ENCODE measurements around the gene LYZL1. TPM values are rescaled to one million over a fixed set of nuclear protein-coding genes. Genes with fewer than 3 reads are reported as not detected.
"Not testable (repeated sequence)": the region's sequence is repeated elsewhere in the genome, so short reads cannot be mapped to it uniquely, and the experiment has no call there.

Gene LYZL1
- total and polyA plus RNA-seq, 5 experiments from 2014 or later: not detected

DNA sequence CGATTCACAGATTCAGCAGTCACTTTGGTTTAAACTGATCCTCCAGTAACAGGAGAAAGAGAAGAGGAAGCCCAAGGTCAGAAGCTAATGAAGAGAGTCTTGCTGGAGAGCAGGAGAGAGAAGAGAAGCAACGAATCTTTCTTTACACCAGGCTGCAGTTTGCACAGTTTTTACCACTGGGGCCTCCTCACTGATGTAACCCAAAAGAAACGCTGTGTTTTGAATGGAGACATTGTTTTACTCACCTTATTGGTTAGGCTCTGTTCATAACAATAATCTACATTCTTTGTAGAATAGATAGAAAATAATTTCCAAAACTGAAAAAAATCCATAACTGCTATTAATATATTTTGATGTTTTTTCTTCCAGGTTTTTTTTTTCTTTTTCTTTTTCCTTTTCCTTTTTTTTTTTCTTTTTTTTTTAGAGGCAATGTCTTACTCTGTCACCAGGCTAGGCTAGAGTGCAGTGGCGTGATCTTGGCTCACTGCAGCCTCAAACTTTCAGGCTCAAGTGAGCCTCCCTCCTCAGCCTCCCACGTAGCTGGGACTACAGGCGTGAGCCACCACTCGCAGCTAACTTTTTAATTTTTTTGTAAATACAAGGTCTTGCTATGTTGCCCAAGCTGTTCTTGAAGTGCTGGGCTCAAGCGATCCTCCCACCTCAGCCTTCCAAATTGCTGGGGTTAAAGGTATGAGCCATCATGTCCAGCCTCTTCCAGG lies 27.6 kb downstream of the LYZL1 start:
- Mint-ChIP-seq H3K36me3 (no peaks in the 10 kb centered on the region), H3K4me1 (peaks cover 6 to 22% (median 13%) of the 10 kb centered on the region in 4 donors), H3K4me3 (no peak overlapping the region), H3K27ac (no peak overlapping the region), H3K27me3 (peaks cover 4 to 39% (median 12%) of the 10 kb centered on the region in 5 donors), H3K9me3 (no peaks in the 10 kb centered on the region)
- POLR2A ChIA-PET: interaction anchor here (0.7 kb wide), 1 partner anchor 1031 kb away, joined by 4 read pairs; no protein-coding TSS in a partner anchor
- DNase-seq (no peak), ATAC-seq (no peak)

- POLR2A ChIA-PET: no interaction called here
- peaks cover 6 to 22% (median 13%) of the 10 kb centered on the region in 4 donors for H3K4me1 Mint-ChIP-seq
- peaks cover 5 to 45% (median 16%) of the 10 kb centered on the region in 5 donors for H3K27me3 Mint-ChIP-seq
- ATAC-seq (no peak), DNase-seq (no peak)
- H3K27ac Mint-ChIP-seq: peak overlapping the region in 1 of 10 donors; percentile 26
- no peaks in the 10 kb centered on the region for H3K9me3 Mint-ChIP-seq
- no peaks in the 10 kb centered on the region for H3K36me3 Mint-ChIP-seq
- no peak overlapping the region for H3K4me3 Mint-ChIP-seq
These were observed 28.2 kb downstream of the LYZL1 start for GRCh38 chr10:29317027-29317420.

- ATAC-seq (no peak), DNase-seq (no peak)
- Mint-ChIP-seq H3K36me3 (no peaks in the 10 kb centered on the region), H3K27me3 (peaks cover 2 to 46% (median 14%) of the 10 kb centered on the region in 5 donors), H3K9me3 (no peaks in the 10 kb centered on the region), H3K4me1 (peaks cover 6 to 22% (median 13%) of the 10 kb centered on the region in 4 donors), H3K27ac (peak overlapping the region in 1 of 10 donors; percentile 26), H3K4me3 (no peak overlapping the region)
- POLR2A ChIA-PET: interaction anchor here (0.7 kb wide), 1 partner anchor 81 kb away, joined by 3 read pairs; no protein-coding TSS in a partner anchor
These were observed 28.7 kb downstream of the LYZL1 start for GRCh38 chr10:29317423-29318021.

DNA sequence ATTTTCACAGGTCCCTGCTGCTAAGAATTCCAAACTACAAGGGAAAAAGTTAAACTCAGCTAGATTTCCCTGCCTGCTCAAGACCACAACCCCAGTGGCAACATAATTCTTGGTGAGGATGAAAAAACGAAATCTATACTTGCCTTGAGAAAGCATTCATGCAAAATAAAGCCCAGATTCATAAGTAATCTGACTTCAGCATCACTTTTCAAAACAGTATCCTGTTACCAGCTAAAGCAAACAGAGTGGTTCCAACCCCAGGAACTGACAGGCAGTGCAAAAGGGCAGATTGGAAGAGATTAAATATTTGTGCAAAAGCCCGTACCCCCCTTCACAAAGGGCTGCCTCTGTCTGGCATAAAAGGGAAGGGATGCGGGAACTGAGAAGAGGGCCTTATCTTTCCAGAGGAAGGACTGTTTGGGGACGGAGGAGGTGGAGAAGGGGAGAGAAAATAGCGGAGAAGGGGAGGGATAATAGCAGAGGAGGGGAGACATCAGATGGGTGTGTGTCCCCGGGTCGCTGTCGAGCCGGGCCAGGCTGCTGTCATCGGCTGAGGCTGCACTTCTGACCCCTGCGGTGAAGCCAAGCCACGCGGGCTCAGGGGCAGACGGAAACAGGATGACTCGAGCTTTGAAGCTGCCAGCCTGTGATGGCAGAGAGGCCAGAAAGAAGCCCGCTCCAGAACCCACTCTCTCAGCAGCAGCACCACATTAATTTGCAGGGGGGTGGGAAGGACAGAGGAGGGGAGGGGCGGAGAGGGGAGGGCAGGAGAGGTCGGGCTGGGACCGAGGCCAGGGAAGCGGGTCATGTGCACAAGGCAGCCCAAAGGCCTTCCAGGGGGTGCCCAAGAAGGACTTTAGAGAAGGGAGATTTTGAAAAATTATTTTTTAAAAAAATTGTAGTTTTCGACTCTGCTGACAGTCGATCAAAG lies 29.5 kb downstream of the LYZL1 start:
- peak in 2 of 10 donors; percentile 1 to 17 for DNase-seq
- peak; percentile 44 to 74 for ATAC-seq
- peak overlapping the region in 9 of 10 donors; percentile 16 to 68 (median 52) for H3K4me3 Mint-ChIP-seq
- peaks cover 2 to 51% (median 17%) of the 10 kb centered on the region in 5 donors for H3K27me3 Mint-ChIP-seq
- not testable (repeated sequence) for H3K36me3 Mint-ChIP-seq, H3K9me3 Mint-ChIP-seq
- POLR2A ChIA-PET: interaction anchor here (0.7 kb wide), 1 partner anchor 80 kb away, joined by 3 read pairs; no protein-coding TSS in a partner anchor
- H3K4me1 Mint-ChIP-seq: peaks cover 6 to 22% (median 13%) of the 10 kb centered on the region in 4 donors
- H3K27ac Mint-ChIP-seq: peak overlapping the region in 5 of 10 donors; percentile 11 to 34 (median 26)

DNA sequence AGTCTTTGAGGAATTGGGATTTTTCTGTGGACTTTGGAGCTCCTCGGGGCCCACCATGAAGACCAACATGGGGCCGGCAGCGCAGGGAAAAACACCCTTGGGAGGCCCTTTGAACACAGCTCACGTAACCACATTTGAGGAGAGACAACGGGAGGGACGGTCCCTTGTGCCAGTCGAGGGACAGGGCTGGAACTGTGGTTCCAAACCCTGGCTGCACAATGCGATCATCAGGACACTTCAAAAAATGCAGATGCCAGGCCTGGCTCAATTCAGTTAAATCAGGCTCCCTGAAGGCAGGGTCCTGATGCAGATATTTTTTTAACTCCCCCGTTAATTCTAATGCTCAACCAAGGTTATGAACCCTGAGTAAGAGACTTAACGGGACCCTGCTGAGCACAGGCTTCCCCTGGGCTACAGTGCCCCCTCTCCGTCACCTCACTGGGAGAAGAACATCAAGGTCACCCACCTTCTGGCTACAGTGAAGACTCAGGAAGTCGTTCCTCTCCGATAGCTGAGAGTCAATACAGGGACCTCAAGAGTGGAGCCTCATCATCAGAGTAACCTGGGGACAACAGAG lies 30.4 kb downstream of the LYZL1 start:
- peak overlapping the region in 1 of 10 donors; percentile 13 for H3K4me3 Mint-ChIP-seq
- H3K4me1 Mint-ChIP-seq: peaks cover 6 to 22% (median 13%) of the 10 kb centered on the region in 4 donors
- H3K9me3 Mint-ChIP-seq: no peaks in the 10 kb centered on the region
- POLR2A ChIA-PET: no interaction called here
- H3K27ac Mint-ChIP-seq: peak overlapping the region in 3 of 10 donors; percentile 4 to 50 (median 26)
- peaks cover 3 to 45% (median 13%) of the 10 kb centered on the region in 5 donors for H3K27me3 Mint-ChIP-seq
- ATAC-seq: no peak
- no peak for DNase-seq
- no peaks in the 10 kb centered on the region for H3K36me3 Mint-ChIP-seq

GRCh38 chr10:29320680-29321121 lies 31.8 kb downstream of the LYZL1 start:
- POLR2A ChIA-PET, ATAC-seq, H3K27ac Mint-ChIP-seq, H3K36me3 Mint-ChIP-seq, DNase-seq, H3K4me3 Mint-ChIP-seq, H3K9me3 Mint-ChIP-seq: not testable (repeated sequence)
- peaks cover 6 to 22% (median 13%) of the 10 kb centered on the region in 4 donors for H3K4me1 Mint-ChIP-seq
- H3K27me3 Mint-ChIP-seq: peaks cover 5 to 39% (median 13%) of the 10 kb centered on the region in 5 donors

DNA sequence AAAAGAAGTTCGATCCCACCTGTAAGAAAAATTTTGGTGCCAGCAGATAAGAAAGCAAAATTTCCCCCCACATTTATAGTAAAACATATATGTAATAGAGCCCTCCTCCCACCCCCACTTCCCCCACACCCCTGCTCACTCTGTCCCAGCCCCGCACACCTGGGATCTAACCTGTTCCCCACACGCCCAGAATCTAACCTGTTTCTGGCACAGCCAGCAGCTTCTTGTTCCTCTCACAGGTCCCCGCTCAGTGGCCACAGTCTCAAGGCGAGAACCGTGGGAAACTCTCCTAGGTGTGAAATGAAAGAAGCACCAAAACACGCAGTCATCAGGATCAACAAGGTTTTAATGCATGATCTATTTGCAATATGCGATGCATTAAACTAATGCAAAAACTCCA lies 32.8 kb downstream of the LYZL1 start:
- peaks cover 6 to 22% (median 13%) of the 10 kb centered on the region in 4 donors for H3K4me1 Mint-ChIP-seq
- no peak for ATAC-seq
- H3K27me3 Mint-ChIP-seq: peaks cover 5 to 39% (median 13%) of the 10 kb centered on the region in 5 donors
- H3K27ac Mint-ChIP-seq: no peak overlapping the region
- POLR2A ChIA-PET: no interaction called here
- no peaks in the 10 kb centered on the region for H3K9me3 Mint-ChIP-seq
- H3K36me3 Mint-ChIP-seq: no peaks in the 10 kb centered on the region
- H3K4me3 Mint-ChIP-seq: no peak overlapping the region
- DNase-seq: no peak

DNA sequence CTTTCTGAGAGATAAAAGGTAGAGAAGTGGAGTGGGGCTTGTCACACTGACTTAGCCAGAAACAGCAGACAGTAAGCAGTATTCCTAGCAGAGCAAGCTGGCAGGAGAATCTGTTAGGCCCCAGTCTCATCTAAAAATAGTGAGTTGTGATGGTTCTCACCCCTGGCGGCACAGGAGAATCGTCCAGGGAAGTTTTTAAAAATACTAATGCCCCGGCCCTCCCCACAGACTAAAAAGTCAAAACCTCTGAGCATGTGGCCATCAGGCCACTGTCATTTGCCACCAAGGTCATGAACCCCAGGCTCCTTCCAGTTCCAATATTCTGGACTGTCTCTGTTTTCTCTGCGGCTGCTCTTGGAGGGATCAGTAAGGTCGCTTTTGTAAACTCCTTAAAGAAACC lies 34.0 kb downstream of the LYZL1 start:
- Mint-ChIP-seq H3K27ac (peak overlapping the region in 1 of 10 donors; percentile 51), H3K27me3 (peaks cover 5 to 31% (median 12%) of the 10 kb centered on the region in 5 donors), H3K4me1 (peaks cover 4 to 13% (median 9%) of the 10 kb centered on the region in 4 donors), H3K36me3 (no peaks in the 10 kb centered on the region), H3K4me3 (no peak overlapping the region), H3K9me3 (no peaks in the 10 kb centered on the region)
- POLR2A ChIA-PET: no interaction called here
- no peak for ATAC-seq
- DNase-seq: no peak

- ATAC-seq: no peak
- Mint-ChIP-seq H3K27me3 (peaks cover 5 to 31% (median 12%) of the 10 kb centered on the region in 5 donors), H3K36me3 (no peaks in the 10 kb centered on the region), H3K4me1 (peaks cover 2 to 9% (median 5%) of the 10 kb centered on the region in 4 donors), H3K9me3 (no peaks in the 10 kb centered on the region), H3K4me3 (no peak overlapping the region), H3K27ac (peak overlapping the region in 1 of 10 donors; percentile 51)
- POLR2A ChIA-PET: no interaction called here
- no peak for DNase-seq
These were observed 34.5 kb downstream of the LYZL1 start for GRCh38 chr10:29323367-29323766.

GRCh38 chr10:29324220-29324841 lies 35.5 kb downstream of the LYZL1 start:
- DNase-seq: no peak
- no peak overlapping the region for H3K4me3 Mint-ChIP-seq
- ATAC-seq: no peak
- no peaks in the 10 kb centered on the region for H3K36me3 Mint-ChIP-seq
- no peaks in the 10 kb centered on the region for H3K9me3 Mint-ChIP-seq
- POLR2A ChIA-PET: no interaction called here
- H3K27ac Mint-ChIP-seq: no peak overlapping the region
- H3K27me3 Mint-ChIP-seq: peaks cover 6 to 25% (median 16%) of the 10 kb centered on the region in 5 donors
- no peaks in the 10 kb centered on the region for H3K4me1 Mint-ChIP-seq

- Mint-ChIP-seq H3K27ac (no peak overlapping the region), H3K36me3 (no peaks in the 10 kb centered on the region), H3K4me3 (no peak overlapping the region), H3K4me1 (no peaks in the 10 kb centered on the region), H3K27me3 (peaks cover 7 to 32% (median 11%) of the 10 kb centered on the region in 5 donors), H3K9me3 (peaks cover 0 to 5% (median 0%) of the 10 kb centered on the region in 9 donors)
- DNase-seq (no peak), ATAC-seq (no peak)
- POLR2A ChIA-PET: no interaction called here
These were observed 37.4 kb downstream of the LYZL1 start for GRCh38 chr10:29326299-29326698.
